K562 (cell line): ENCODE data around the gene NKIRAS1. TPM values are rescaled to one million over a fixed set of nuclear protein-coding genes. Genes with fewer than 3 reads are reported as not detected.

Experiments
- ELF4 ChIP-seq: fragments of 450-650 bp; formaldehyde crosslinking; IDR thresholded peaks from 2 replicates; pipeline ENCODE4 v1.4.0; 2022; ENCODE audit warnings: missing genetic modification characterization
- MAFK ChIP-seq: IDR thresholded peaks from 2 replicates; pipeline ENCODE4 v1.6.1; 2011; ENCODE audit warnings: low read length, improper control_type of control experiment
- MXI1 ChIP-seq: IDR thresholded peaks from 2 replicates; pipeline ENCODE4 v1.6.1; 2011; ENCODE audit warnings: low read depth, mild to moderate bottlenecking, improper control_type of control experiment, low read length
- SIX5 ChIP-seq, 2 experiments: IDR thresholded peaks; 2 replicates each; pipeline ENCODE4 v1.6.1; 2011; ENCODE audit warnings: low read length in 2 of 2, borderline replicate concordance in 1 of 2, low read depth in 1 of 2, mild to moderate bottlenecking in 1 of 2, moderate library complexity in 1 of 2; ENCODE audit not compliant: insufficient read depth in 1 of 2
- ZBTB40 ChIP-seq, 2 experiments: fragments of 450-650 bp in 1 of 2; sonication (generic) in 1 of 2; formaldehyde crosslinking in 1 of 2; IDR thresholded peaks; 2 replicates each; pipeline versions ENCODE4 v1.7.1 to v1.9.0; 2016 to 2022; ENCODE audit warnings: inconsistent platforms in 1 of 2, mild to moderate bottlenecking in 1 of 2, missing genetic modification reagents in 1 of 2
- ZBTB9 ChIP-seq: fragments of 450-650 bp; formaldehyde crosslinking; IDR thresholded peaks from 2 replicates; pipeline ENCODE4 v1.4.0; 2020; ENCODE audit warnings: mild to moderate bottlenecking, moderate library complexity
- ZNF212 ChIP-seq: fragments of 450-650 bp; formaldehyde crosslinking; IDR thresholded peaks from 2 replicates; pipeline ENCODE4 v1.4.0; 2020; ENCODE audit warnings: mild to moderate bottlenecking
- ZNF778 ChIP-seq: fragments of 450-650 bp; formaldehyde crosslinking; IDR thresholded peaks from 2 replicates; pipeline ENCODE4 v1.4.0; 2020; ENCODE audit warnings: mild to moderate bottlenecking, moderate library complexity
- polyA plus RNA-seq, 8 experiments: library from polyadenylated mRNA; depleted of rRNA in 4 of 8; stranded (reverse) in 5 of 8; unstranded in 3 of 8; fragments of >200 nt; fragmentation: Nextera tagmentation in 2 of 8; fragmentation: Illumina TruSeq in 1 of 8; extraction: Ambion mirVana in 2 of 8; extraction: Trizol in 1 of 8; gene quantifications; 2 replicates each; pipeline versions ENCODE4 v1.2.1 to v1.2.3, GENCODE V29; 2011 to 2014; ENCODE audit warnings: inconsistent platforms in 1 of 8, missing spikeins in 1 of 8
- total RNA-seq, 7 experiments: library from RNA; depleted of rRNA in 6 of 7; stranded (reverse); fragments of >200 nt in 6 of 7; fragmentation: Illumina TruSeq in 2 of 7; extraction: Trizol in 2 of 7; gene quantifications; 2 replicates each; pipeline versions ENCODE4 v1.2.1 to v1.2.3, GENCODE V29; 2011 to 2021; ENCODE audit warnings: low replicate concordance in 1 of 7

The NKIRAS1 gene
- total and polyA plus RNA-seq, 9 of the 15 experiments (the other 6 are each of a cell fraction or from before 2014, with no cell fraction given), result 5.1 to 10.3 (median 6.3) TPM

- no peak for TF ChIP-seq ZBTB9 (CRISPR knock-in tag)
- TF ChIP-seq MXI1, result peak; percentile 30; the same call in 1 of the 2 replicates
- TF ChIP-seq SIX5 (IDR thresholded peaks at IDR 0.05; ENCODE audit: borderline replicate concordance in 1 of 2, insufficient read depth in 1 of 2, low read depth in 1 of 2, low read length in 2 of 2), result no peak
- 0 out of 2 replicates have a peak, but pooled peaks have one; percentile 21 for TF ChIP-seq MAFK
- TF ChIP-seq ZNF212 (CRISPR knock-in tag), result no peak
- TF ChIP-seq ZNF778 (CRISPR knock-in tag), result no peak
- no peak for TF ChIP-seq ELF4 (CRISPR knock-in tag)
- TF ChIP-seq ZBTB40 (IDR thresholded peaks at IDR 0.05), result peak; percentile 20; the same call in 1 of the 2 replicates
- TF ChIP-seq ZBTB40 (CRISPR knock-in tag; IDR thresholded peaks at IDR 0.05), result no peak
These were observed 1.2 kb downstream of the NKIRAS1 start (continued) for GRCh38 chr3:23915537-23916108.
